ENCODE results near the gene MZF1.

DNA sequence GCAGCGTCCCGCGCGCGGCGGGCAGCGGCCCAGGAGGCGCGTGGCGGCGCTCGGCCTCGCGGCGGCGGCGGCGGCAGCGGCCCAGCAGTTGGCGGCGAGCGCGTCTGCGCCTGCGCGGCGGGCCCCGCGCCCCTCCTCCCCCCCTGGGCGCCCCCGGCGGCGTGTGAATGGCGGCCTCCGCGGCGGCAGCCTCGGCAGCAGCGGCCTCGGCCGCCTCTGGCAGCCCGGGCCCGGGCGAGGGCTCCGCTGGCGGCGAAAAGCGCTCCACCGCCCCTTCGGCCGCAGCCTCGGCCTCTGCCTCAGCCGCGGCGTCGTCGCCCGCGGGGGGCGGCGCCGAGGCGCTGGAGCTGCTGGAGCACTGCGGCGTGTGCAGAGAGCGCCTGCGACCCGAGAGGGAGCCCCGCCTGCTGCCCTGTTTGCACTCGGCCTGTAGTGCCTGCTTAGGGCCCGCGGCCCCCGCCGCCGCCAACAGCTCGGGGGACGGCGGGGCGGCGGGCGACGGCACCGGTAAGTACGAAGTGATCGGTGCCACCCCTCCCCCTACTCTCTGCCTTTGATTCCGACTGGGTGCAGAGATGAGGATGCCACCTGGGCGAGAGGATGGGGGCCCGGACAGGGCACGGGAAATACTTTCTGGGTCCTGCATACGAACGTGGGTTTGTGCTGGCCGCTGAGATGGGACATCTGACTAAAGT is 28.4 kb downstream of the MZF1 start:
- TF ChIP-seq GATA2 (IDR thresholded peaks at IDR 0.05; ENCODE audit: low read depth, low read length) (no peak), GATA3 (IDR thresholded peaks at IDR 0.05; ENCODE audit: low read depth, low read length) (no peak)
